SK-N-SH treated with all-trans-retinoic acid at 6 μM for 48 hours (cell line): ENCODE results near the gene ZMYM2.

Experiments
- ESRRG ChIP-seq: fragments of 250-450 bp; sonication (Bioruptor Pico); IDR thresholded peaks from 2 replicates; pipeline ENCODE4 v1.6.1; 2021; ENCODE audit warnings: mild to moderate bottlenecking
- GLIS3 ChIP-seq: fragments of 250-450 bp; sonication (Bioruptor Pico); IDR thresholded peaks from 2 replicates; pipeline ENCODE4 v1.5.0; 2020; ENCODE audit warnings: mild to moderate bottlenecking, moderate library complexity
- TCF4 ChIP-seq: fragments of 250-450 bp; sonication (Bioruptor Pico); IDR thresholded peaks from 2 replicates; pipeline ENCODE4 v1.8.0; 2021; ENCODE audit warnings: mild to moderate bottlenecking, moderate library complexity, borderline replicate concordance

DNA sequence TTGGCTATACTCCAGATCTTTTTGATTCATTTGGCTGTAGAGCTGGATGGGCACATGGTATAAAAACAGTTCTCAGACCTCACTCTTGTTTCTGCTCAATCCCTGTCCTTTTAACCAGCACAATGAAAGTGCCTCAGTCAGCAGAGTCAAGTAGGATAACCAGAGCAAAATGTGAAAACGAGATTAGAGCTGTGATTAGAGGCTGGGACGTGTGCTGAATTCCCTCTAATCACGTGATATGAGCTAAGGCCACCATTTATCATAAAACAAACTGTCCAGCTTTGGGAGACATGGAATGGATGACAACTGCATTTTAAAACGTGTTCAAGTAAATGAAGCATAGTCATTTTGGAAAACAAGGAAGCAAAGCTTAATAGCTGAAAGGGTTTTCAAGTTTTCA, 148.2 kb downstream of the ZMYM2 start:
- TF ChIP-seq GLIS3 (CRISPR knock-in tag) (no peak), TCF4 (CRISPR knock-in tag) (no peak), ESRRG (no peak)
